ENCODE measurements around the gene HEBP1. TPM values are rescaled to one million over a fixed set of nuclear protein-coding genes. Genes with fewer than 3 reads are reported as not detected.
A peak's percentile ranks its signal among the peaks of the same experiment; 100 is the strongest.

Gene HEBP1
- total RNA-seq, 1 donor from 2014 or later: 83.3 TPM

DNA sequence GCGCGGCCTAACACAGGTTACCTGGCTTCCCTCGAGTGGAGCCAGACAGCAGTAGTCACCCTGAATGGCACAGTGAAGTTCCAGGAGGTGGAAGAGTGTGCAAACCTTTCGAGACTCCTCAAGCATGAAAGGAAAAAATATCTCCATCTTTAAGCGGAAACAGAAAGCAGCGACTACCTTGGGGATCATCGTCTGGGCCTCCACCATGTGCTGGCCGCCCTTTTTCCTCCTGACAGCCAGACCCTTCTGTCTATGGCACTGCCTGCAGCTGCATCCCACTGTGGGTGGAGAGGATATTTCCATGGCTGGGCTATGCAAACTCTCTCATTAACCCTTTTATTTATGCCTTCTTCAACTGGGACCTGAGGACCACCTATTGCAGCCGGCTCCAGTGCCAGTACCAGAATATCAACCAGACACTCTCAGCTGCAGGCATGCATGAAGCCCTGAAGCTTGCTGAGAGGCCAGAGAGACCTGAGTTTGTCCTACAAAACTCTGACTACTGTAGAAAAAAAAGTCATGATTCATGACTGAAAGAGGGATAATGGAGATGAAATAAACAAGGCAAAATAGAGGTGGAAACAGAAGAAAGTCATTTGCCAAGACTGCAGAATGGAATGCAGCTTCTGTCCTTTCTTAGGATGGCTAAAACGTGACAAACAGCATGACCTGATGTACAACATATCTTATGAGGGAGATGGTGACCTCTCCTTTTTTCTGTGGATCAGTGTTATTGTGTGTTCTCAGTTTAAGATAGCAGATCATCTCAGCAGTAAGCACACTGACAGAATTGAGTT, 2.4 kb upstream of the HEBP1 start:
- peak overlapping the region; percentile 92 for H3K4me3 Mint-ChIP-seq (ENCODE audit: unreplicated experiment)
- no peak for DNase-seq (ENCODE audit: low spot score)
- peaks cover 37% of the 10 kb centered on the region for H3K4me1 Mint-ChIP-seq (ENCODE audit: unreplicated experiment)
- peaks cover 9% of the 10 kb centered on the region for H3K36me3 Mint-ChIP-seq (ENCODE audit: low read depth, unreplicated experiment)
- H3K27ac Mint-ChIP-seq (ENCODE audit: unreplicated experiment): no peak overlapping the region
- peaks cover 17% of the 10 kb centered on the region for H3K27me3 Mint-ChIP-seq (ENCODE audit: unreplicated experiment)
- no peaks in the 10 kb centered on the region for H3K9me3 Mint-ChIP-seq (ENCODE audit: unreplicated experiment)
- TF ChIP-seq, protein P1, sequence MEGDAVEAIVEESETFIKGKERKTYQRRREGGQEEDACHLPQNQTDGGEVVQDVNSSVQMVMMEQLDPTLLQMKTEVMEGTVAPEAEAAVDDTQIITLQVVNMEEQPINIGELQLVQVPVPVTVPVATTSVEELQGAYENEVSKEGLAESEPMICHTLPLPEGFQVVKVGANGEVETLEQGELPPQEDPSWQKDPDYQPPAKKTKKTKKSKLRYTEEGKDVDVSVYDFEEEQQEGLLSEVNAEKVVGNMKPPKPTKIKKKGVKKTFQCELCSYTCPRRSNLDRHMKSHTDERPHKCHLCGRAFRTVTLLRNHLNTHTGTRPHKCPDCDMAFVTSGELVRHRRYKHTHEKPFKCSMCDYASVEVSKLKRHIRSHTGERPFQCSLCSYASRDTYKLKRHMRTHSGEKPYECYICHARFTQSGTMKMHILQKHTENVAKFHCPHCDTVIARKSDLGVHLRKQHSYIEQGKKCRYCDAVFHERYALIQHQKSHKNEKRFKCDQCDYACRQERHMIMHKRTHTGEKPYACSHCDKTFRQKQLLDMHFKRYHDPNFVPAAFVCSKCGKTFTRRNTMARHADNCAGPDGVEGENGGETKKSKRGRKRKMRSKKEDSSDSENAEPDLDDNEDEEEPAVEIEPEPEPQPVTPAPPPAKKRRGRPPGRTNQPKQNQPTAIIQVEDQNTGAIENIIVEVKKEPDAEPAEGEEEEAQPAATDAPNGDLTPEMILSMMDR (IDR thresholded peaks at IDR 0.05; ENCODE audit: unreplicated experiment): no peak

DNA sequence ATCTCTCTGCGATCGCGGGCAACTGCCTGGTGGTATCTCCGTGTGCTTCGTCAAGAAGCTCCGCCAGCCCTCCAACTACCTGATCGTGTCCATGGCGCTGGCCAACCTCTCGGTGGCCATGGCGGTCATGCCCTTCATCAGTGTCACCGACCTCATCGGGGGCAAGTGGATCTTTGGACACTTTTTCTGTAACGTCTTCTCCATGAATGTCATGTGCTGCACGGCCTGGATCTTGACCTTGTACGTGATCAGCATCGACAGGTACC, 1.6 kb upstream of the HEBP1 start:
- peak overlapping the region; percentile 92 for H3K4me3 Mint-ChIP-seq (ENCODE audit: unreplicated experiment)
- peaks cover 43% of the 10 kb centered on the region for H3K4me1 Mint-ChIP-seq (ENCODE audit: unreplicated experiment)
- peaks cover 17% of the 10 kb centered on the region for H3K27me3 Mint-ChIP-seq (ENCODE audit: unreplicated experiment)
- TF ChIP-seq, protein P1 (IDR thresholded peaks at IDR 0.05; ENCODE audit: unreplicated experiment): no peak
- peak overlapping the region; percentile 79 for H3K27ac Mint-ChIP-seq (ENCODE audit: unreplicated experiment)
- H3K9me3 Mint-ChIP-seq (ENCODE audit: unreplicated experiment): no peaks in the 10 kb centered on the region
- H3K36me3 Mint-ChIP-seq (ENCODE audit: low read depth, unreplicated experiment): peaks cover 9% of the 10 kb centered on the region
- no peak for DNase-seq (ENCODE audit: low spot score)

DNA sequence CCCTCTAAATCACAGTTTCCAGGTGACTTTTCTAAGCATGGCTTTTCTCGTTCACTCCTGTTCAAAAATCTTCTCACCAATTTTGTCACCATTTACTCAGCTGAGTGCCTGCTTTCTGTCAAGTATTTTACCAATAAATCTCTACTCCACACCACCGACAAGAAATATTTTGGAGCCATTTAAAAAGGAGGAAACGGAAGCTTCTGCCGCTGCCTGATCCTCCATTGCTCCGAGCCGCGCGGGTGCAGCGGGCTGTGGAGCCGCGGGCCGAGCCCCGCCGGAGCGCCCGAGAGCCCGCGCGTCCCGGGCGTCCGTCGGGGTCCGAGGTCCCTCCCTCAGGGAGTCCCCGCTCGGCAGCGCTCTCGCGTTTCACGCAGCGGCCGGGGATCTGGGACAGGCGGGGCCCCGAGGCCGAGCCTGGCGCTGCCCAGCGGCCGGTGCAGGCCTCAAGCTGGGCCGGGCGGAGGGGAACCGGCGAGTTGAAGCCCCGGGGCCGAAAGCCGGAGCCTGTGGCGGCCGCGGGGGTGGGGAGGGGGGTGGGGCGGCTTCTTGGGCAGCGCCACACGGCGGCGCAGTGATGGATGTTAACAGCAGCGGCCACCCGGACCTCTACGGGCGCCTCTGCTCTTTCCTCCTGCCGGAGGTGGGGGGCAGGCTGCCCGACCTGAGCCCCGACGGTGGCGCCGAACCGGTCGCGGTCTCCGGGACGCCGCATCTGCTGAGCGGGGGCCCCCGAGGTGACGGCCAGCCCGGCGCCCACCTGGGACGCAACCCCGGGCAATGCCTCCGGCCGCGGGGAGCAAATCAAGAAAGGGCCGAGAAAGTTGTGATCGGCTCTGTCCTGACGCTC, 1.1 kb upstream of the HEBP1 start:
- peak; percentile 59 for DNase-seq (ENCODE audit: low spot score)
- H3K27me3 Mint-ChIP-seq (ENCODE audit: unreplicated experiment): peaks cover 17% of the 10 kb centered on the region
- peak overlapping the region; percentile 97 for H3K4me3 Mint-ChIP-seq (ENCODE audit: unreplicated experiment)
- TF ChIP-seq, protein P1 (IDR thresholded peaks at IDR 0.05; ENCODE audit: unreplicated experiment): no peak
- peaks cover 43% of the 10 kb centered on the region for H3K4me1 Mint-ChIP-seq (ENCODE audit: unreplicated experiment)
- no peaks in the 10 kb centered on the region for H3K9me3 Mint-ChIP-seq (ENCODE audit: unreplicated experiment)
- peaks cover 9% of the 10 kb centered on the region for H3K36me3 Mint-ChIP-seq (ENCODE audit: low read depth, unreplicated experiment)
- peak overlapping the region; percentile 99 for H3K27ac Mint-ChIP-seq (ENCODE audit: unreplicated experiment)

DNA sequence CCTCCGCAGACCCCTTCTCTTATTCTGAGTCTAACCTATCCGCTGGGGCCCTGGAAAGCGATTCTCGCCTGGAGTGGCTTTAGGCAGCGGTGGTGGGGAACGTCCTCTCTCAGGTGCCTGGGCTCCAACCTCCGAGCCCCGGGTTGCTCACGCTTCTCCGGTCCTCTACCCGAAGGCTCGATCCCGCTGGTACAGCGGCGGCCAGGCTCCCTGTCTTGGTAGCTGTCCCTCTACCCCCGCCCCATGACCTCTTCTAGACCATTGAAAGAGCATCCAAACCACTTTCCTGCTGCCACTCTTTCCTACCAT, 505 bp upstream of the HEBP1 start:
- TF ChIP-seq, protein P1 (IDR thresholded peaks at IDR 0.05; ENCODE audit: unreplicated experiment): no peak
- peaks cover 43% of the 10 kb centered on the region for H3K4me1 Mint-ChIP-seq (ENCODE audit: unreplicated experiment)
- H3K27me3 Mint-ChIP-seq (ENCODE audit: unreplicated experiment): peaks cover 17% of the 10 kb centered on the region
- H3K9me3 Mint-ChIP-seq (ENCODE audit: unreplicated experiment): no peaks in the 10 kb centered on the region
- H3K4me3 Mint-ChIP-seq (ENCODE audit: unreplicated experiment): peak overlapping the region; percentile 97
- H3K27ac Mint-ChIP-seq (ENCODE audit: unreplicated experiment): peak overlapping the region; percentile 99
- DNase-seq (ENCODE audit: low spot score): no peak
- H3K36me3 Mint-ChIP-seq (ENCODE audit: low read depth, unreplicated experiment): peaks cover 9% of the 10 kb centered on the region

Measured in endothelial cell (in vitro differentiated cells).